Body of pancreas (tissue), 4 donors: Measurements from ENCODE around the gene CCDC86. TPM values are rescaled to one million over a fixed set of nuclear protein-coding genes. Genes with fewer than 3 reads are reported as not detected.

ENCODE experiments used
- ATAC-seq: fragments of 150-250 bp; one replicate; pipeline ENCODE4 v1.9.1; 2016
- DNase-seq, 4 donors: peaks; one replicate each; pipeline ENCODE4 v3.0.0-alpha.2; 2019
- H3K27ac ChIP-seq, 4 donors: fragments of 200-600 bp; sonication (generic); 1 replicate in 3 of 4; 2 replicates in 1 of 4; pipeline versions ENCODE4 v1.5.1 to v1.6.1; 2016 to 2019; ENCODE audit warnings: mild to moderate bottlenecking in 1 of 4, mixed read lengths in 1 of 4, moderate library complexity in 1 of 4
- H3K27me3 ChIP-seq, 2 donors: fragments of 200-600 bp; sonication (generic); one replicate each; pipeline ENCODE4 v1.6.0; 2016; ENCODE audit warnings: mild to moderate bottlenecking in 1 of 2
- H3K36me3 ChIP-seq, 2 donors: fragments of 200-600 bp; sonication (generic); replicated peaks in 1 of 2; 2 replicates each; pipeline ENCODE4 v1.5.1; 2016; ENCODE audit warnings: low read depth in 2 of 2; ENCODE audit not compliant: insufficient read depth in 1 of 2
- H3K4me1 ChIP-seq: fragments of 200-600 bp; sonication (generic); one replicate; pipeline ENCODE4 v1.6.0; 2016
- H3K4me3 ChIP-seq, 2 donors: fragments of 200-600 bp; sonication (generic); 1 replicate in 1 of 2; 2 replicates in 1 of 2; pipeline ENCODE4 v1.5.1; 2016 to 2019
- H3K9me3 ChIP-seq, 3 donors: fragments of 200-600 bp; sonication (generic); 1 replicate in 2 of 3; 2 replicates in 1 of 3; pipeline ENCODE4 v1.5.1; 2016
- POLR2A ChIP-seq, 3 donors: fragments of 450-650 bp; IDR thresholded peaks; one replicate each; pipeline ENCODE4 v1.6.1; 2016; ENCODE audit warnings: antibody characterized with exemption in 3 of 3, mild to moderate bottlenecking in 2 of 3
- WGBS, 2 donors: methylation state at CpG; one replicate each; pipeline ENCODE4 v1.1.5; 2017; 5-methylcytosine and 5-hydroxymethylcytosine counted together
- intact Hi-C: fragments of 100-400 bp; cut with DNase I; formaldehyde crosslinking; loops from one replicate; pipeline ENCODE4 v1.15.1; 2023
- total RNA-seq, 2 donors: library from RNA; depleted of rRNA; stranded (reverse); fragments of >200 nt; gene quantifications; one replicate each; pipeline ENCODE4 v1.1.0, GENCODE V29; 2016
- TF ChIP-seq, protein P1 (sequence below), 7 experiments: fragments of 450-650 bp in 4 of 7; fragments of 200-600 bp in 3 of 7; sonication (generic) in 3 of 7; IDR thresholded peaks; one replicate each; pipeline ENCODE4 v1.5.1; 2016 to 2019; ENCODE audit warnings: antibody characterized with exemption in 7 of 7

The CCDC86 gene
- total RNA-seq, 2 donors from 2014 or later, result 14.8 to 26.4 TPM

GRCh38 chr11:60858731-60859464, 17.0 kb downstream of the CCDC86 start:
- TF ChIP-seq, protein P1, sequence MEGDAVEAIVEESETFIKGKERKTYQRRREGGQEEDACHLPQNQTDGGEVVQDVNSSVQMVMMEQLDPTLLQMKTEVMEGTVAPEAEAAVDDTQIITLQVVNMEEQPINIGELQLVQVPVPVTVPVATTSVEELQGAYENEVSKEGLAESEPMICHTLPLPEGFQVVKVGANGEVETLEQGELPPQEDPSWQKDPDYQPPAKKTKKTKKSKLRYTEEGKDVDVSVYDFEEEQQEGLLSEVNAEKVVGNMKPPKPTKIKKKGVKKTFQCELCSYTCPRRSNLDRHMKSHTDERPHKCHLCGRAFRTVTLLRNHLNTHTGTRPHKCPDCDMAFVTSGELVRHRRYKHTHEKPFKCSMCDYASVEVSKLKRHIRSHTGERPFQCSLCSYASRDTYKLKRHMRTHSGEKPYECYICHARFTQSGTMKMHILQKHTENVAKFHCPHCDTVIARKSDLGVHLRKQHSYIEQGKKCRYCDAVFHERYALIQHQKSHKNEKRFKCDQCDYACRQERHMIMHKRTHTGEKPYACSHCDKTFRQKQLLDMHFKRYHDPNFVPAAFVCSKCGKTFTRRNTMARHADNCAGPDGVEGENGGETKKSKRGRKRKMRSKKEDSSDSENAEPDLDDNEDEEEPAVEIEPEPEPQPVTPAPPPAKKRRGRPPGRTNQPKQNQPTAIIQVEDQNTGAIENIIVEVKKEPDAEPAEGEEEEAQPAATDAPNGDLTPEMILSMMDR (IDR thresholded peaks at IDR 0.05), result no peak
- Histone ChIP-seq H3K36me3 (no peaks in the 10 kb centered on the region), H3K9me3 (no peaks in the 10 kb centered on the region), H3K4me1 (no peaks in the 10 kb centered on the region), H3K27ac (no peak overlapping the region), H3K4me3 (no peak overlapping the region), H3K27me3 (no peaks in the 10 kb centered on the region)
- ATAC-seq (no peak), DNase-seq (no peak)
- WGBS, 2 donors, result 62 to 83% methylated on average over 4 of the region's 4 CpGs
- intact Hi-C loops, result no loop called here

- ATAC-seq (no peak), DNase-seq (no peak)
- Histone ChIP-seq H3K27me3 (no peaks in the 10 kb centered on the region), H3K4me1 (no peaks in the 10 kb centered on the region), H3K9me3 (no peaks in the 10 kb centered on the region), H3K4me3 (no peak overlapping the region), H3K27ac (no peak overlapping the region), H3K36me3 (no peaks in the 10 kb centered on the region)
- TF ChIP-seq, protein P1 (IDR thresholded peaks at IDR 0.05), result no peak
- no peak for TF ChIP-seq POLR2A (IDR thresholded peaks at IDR 0.05)
- intact Hi-C loops, result no loop called here
- 79 to 86% methylated on average over 13 to 14 of the region's 15 CpGs for WGBS, 2 donors
Measured at GRCh38 chr11:60859616-60860250, 17.8 kb downstream of the CCDC86 start.

DNA sequence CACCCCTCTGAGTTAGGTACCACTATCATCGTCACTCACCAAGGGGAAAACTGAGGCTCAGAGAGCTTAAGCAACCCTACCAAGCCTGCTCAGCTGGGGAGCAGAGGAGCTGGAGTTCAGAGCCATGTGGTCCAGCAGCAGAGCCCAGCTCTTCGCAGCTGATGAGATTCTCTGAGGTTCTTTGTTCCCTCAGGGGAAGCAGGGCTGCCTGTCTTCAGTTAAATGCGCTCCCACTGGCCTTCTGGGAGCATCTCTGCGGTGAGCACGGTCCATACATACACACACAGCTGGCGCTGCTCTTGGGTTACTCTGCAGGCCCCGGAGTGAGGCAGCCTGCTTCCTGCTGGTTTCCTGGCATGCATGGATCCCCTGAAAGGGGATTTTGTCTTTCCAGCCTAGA, 19.0 kb downstream of the CCDC86 start:
- TF ChIP-seq POLR2A (IDR thresholded peaks at IDR 0.05), result no peak
- TF ChIP-seq, protein P1 (IDR thresholded peaks at IDR 0.05), result no peak
- no peak overlapping the region for H3K27ac ChIP-seq
- H3K27me3 ChIP-seq, result no peaks in the 10 kb centered on the region
- no peak overlapping the region for H3K4me3 ChIP-seq
- no peaks in the 10 kb centered on the region for H3K36me3 ChIP-seq
- H3K4me1 ChIP-seq, result no peaks in the 10 kb centered on the region
- intact Hi-C loops, result no loop called here
- no peak for ATAC-seq
- 61 to 64% methylated on average over 6 to 7 of the region's 7 CpGs for WGBS, 2 donors
- DNase-seq, result no peak
- H3K9me3 ChIP-seq, result no peaks in the 10 kb centered on the region

- no peaks in the 10 kb centered on the region for H3K4me1 ChIP-seq
- H3K36me3 ChIP-seq, result no peaks in the 10 kb centered on the region
- H3K9me3 ChIP-seq, result no peaks in the 10 kb centered on the region
- DNase-seq (no peak), ATAC-seq (no peak)
- H3K4me3 ChIP-seq, result no peak overlapping the region
- intact Hi-C loops, result no loop called here
- no peak overlapping the region for H3K27ac ChIP-seq
- H3K27me3 ChIP-seq, result no peaks in the 10 kb centered on the region
- no peak for TF ChIP-seq POLR2A (IDR thresholded peaks at IDR 0.05)
- TF ChIP-seq, protein P1 (IDR thresholded peaks at IDR 0.05), result no peak
- 82 to 84% methylated on average over 9 of the region's 9 CpGs for WGBS, 2 donors
Measured at GRCh38 chr11:60862171-60862570, 20.3 kb downstream of the CCDC86 start.
